Measurements from ENCODE around the gene RBM24. TPM values are rescaled to one million over a fixed set of nuclear protein-coding genes. Genes with fewer than 3 reads are reported as not detected.

Gene RBM24
- total and polyA plus RNA-seq, 2 of the 13 experiments (the other 11 are each of a cell fraction or from before 2014, with no cell fraction given), result 1.5 to 14.2 TPM

GRCh38 chr6:17298257-17298656 lies 17.1 kb downstream of the RBM24 start:
- Histone ChIP-seq H4K20me1 (ENCODE audit: insufficient read depth, low read length) (no peaks in the 10 kb centered on the region), H3K4me2 (ENCODE audit: low read depth, low read length) (no peak overlapping the region), H3K36me3 (replicated peaks in 1 of 2; ENCODE audit: control insufficient read depth in 1 of 2, insufficient read depth in 2 of 2, low read length in 2 of 2) (no peaks in the 10 kb centered on the region), H3K9ac (ENCODE audit: insufficient read depth, low read depth, low read length) (no peak overlapping the region), H3K4me3 (replicated peaks in 1 of 3; ENCODE audit: insufficient read depth in 1 of 3, low read depth in 2 of 3, low read length in 3 of 3) (no peak overlapping the region), H3K79me2 (ENCODE audit: insufficient read depth, low read length) (no peaks in the 10 kb centered on the region), H3K27me3 (ENCODE audit: control insufficient read depth in 1 of 2, insufficient read depth in 2 of 2, low read length in 2 of 2) (no peaks in the 10 kb centered on the region), H3K4me1 (ENCODE audit: insufficient read depth, low read length) (peaks cover 8% of the 10 kb centered on the region; the same call in 1 of the 2 replicates), H3K9me3 (ENCODE audit: low read length) (no peaks in the 10 kb centered on the region), H3K27ac (ENCODE audit: extremely low read length, insufficient read depth, low read length) (no peak overlapping the region), H2AFZ (ENCODE audit: low read length) (no peak overlapping the region)
- CTCF ChIA-PET (ENCODE audit: low intra/inter-chr PET ratio, low total read pairs), result no interaction called here
- BruUV-seq (replicated peaks), result no TSS peak
- POLR2A ChIA-PET, result no interaction called here
- ATAC-seq (no peak), FAIRE-seq (no peak), DNase-seq (ENCODE audit: low spot score) (no peak)
- WGBS (ENCODE audit: low lambda C conversion rate), result 28% methylated on average over 1 of the region's 1 CpG
- in situ Hi-C loops (cut with HindIII; ENCODE audit: extremely low pct_ligation_motif_present, low pct_unique_long_range_greater_than_20kb) (no loop called here), intact Hi-C loops (cut with micrococcal nuclease; ENCODE audit: unreplicated experiment) (no loop called here)
- no peak for TF ChIP-seq MYC (CRISPR knock-in tag; IDR thresholded peaks at IDR 0.05; ENCODE audit: borderline replicate concordance)
- no peak for TF ChIP-seq HOXA9 (CRISPR knock-in tag; IDR thresholded peaks at IDR 0.05; ENCODE audit: borderline replicate concordance)
- no peak for TF ChIP-seq PRDM4 (CRISPR knock-in tag; IDR thresholded peaks at IDR 0.05; ENCODE audit: borderline replicate concordance)
- TF ChIP-seq ZFX (CRISPR knock-in tag; IDR thresholded peaks at IDR 0.05; ENCODE audit: low read depth), result no peak
- no peak for TF ChIP-seq IRF2 (CRISPR knock-in tag; IDR thresholded peaks at IDR 0.05)
- no peak for TF ChIP-seq GATA4 (IDR thresholded peaks at IDR 0.05; ENCODE audit: borderline replicate concordance, low read depth)
- TF ChIP-seq ZBTB46 (CRISPR knock-in tag; IDR thresholded peaks at IDR 0.05; ENCODE audit: borderline replicate concordance), result no peak
- TF ChIP-seq SP1 (IDR thresholded peaks at IDR 0.05), result no peak
- TF ChIP-seq SP1 (CRISPR knock-in tag; IDR thresholded peaks at IDR 0.05), result no peak
- TF ChIP-seq TFDP2 (CRISPR knock-in tag; IDR thresholded peaks at IDR 0.05), result no peak
- TF ChIP-seq ZNF101 (CRISPR knock-in tag; IDR thresholded peaks at IDR 0.05; ENCODE audit: borderline replicate concordance, low read depth), result no peak
- no peak for TF ChIP-seq MTA3 (CRISPR knock-in tag; IDR thresholded peaks at IDR 0.05)
- no peak for TF ChIP-seq NFIB (CRISPR knock-in tag; IDR thresholded peaks at IDR 0.05; ENCODE audit: borderline replicate concordance)
- no peak for TF ChIP-seq U2AF2 (IDR thresholded peaks at IDR 0.05; ENCODE audit: low read depth, low read length)
- TF ChIP-seq ZNF292 (CRISPR knock-in tag; IDR thresholded peaks at IDR 0.05; ENCODE audit: borderline replicate concordance, low read depth), result no peak
- TF ChIP-seq CEBPZ (IDR thresholded peaks at IDR 0.05; ENCODE audit: low read length), result no peak
- TF ChIP-seq TBX3 (IDR thresholded peaks at IDR 0.05; ENCODE audit: borderline replicate concordance), result no peak
- no peak for TF ChIP-seq ZNF160 (CRISPR knock-in tag; IDR thresholded peaks at IDR 0.05)

All from HepG2 (cell line).